Thoracic aorta (tissue), 2 donors: ENCODE data around the gene RBM47. TPM values are rescaled to one million over a fixed set of nuclear protein-coding genes. Genes with fewer than 3 reads are reported as not detected.

ENCODE experiments used
- ATAC-seq: fragments of 150-250 bp; one replicate; pipeline ENCODE4 v1.8.0; 2017; ENCODE audit warnings: low read depth; ENCODE audit not compliant: insufficient number of reproducible peaks, low FRiP score
- DNase-seq: peaks from one replicate; pipeline ENCODE4 v3.0.0-alpha.2; 2020; ENCODE audit warnings: low spot score
- H3K27ac ChIP-seq, 2 donors: fragments of 200-600 bp; sonication (generic); 1 replicate in 1 of 2; 2 replicates in 1 of 2; pipeline ENCODE4 v1.5.1; 2016; ENCODE audit warnings: mild to moderate bottlenecking in 2 of 2, moderate library complexity in 2 of 2
- H3K27me3 ChIP-seq: fragments of 200-600 bp; sonication (generic); replicated peaks from 2 replicates; pipeline ENCODE4 v1.6.0; 2016; ENCODE audit warnings: mild to moderate bottlenecking; ENCODE audit not compliant: insufficient read depth
- H3K36me3 ChIP-seq: fragments of 200-600 bp; sonication (generic); one replicate; pipeline ENCODE4 v1.5.1; 2016
- H3K4me1 ChIP-seq, 2 donors: fragments of 200-600 bp; sonication (generic); 1 replicate in 1 of 2; 2 replicates in 1 of 2; pipeline versions ENCODE4 v1.5.1 to v1.6.0; 2016; ENCODE audit warnings: low read depth in 2 of 2, mild to moderate bottlenecking in 1 of 2; ENCODE audit not compliant: control insufficient read depth in 1 of 2
- H3K4me3 ChIP-seq: fragments of 200-600 bp; sonication (generic); 2 replicates; pipeline ENCODE4 v1.5.1; 2016; ENCODE audit warnings: mild to moderate bottlenecking
- H3K9me3 ChIP-seq: fragments of 200-600 bp; sonication (generic); 2 replicates; pipeline ENCODE4 v1.5.1; 2016
- total RNA-seq, 2 donors: library from RNA; depleted of rRNA; stranded (reverse); fragments of >200 nt; gene quantifications; one replicate each; pipeline versions ENCODE4 v1.1.0 to v1.2.3, GENCODE V29; 2016
- TF ChIP-seq, protein P1 (sequence below): fragments of 200-600 bp; sonication (generic); IDR thresholded peaks from one replicate; pipeline ENCODE4 v1.5.1; 2019; ENCODE audit warnings: antibody characterized with exemption

Gene RBM47
- total RNA-seq, 2 donors from 2014 or later = 31.5 to 56.7 TPM

DNA sequence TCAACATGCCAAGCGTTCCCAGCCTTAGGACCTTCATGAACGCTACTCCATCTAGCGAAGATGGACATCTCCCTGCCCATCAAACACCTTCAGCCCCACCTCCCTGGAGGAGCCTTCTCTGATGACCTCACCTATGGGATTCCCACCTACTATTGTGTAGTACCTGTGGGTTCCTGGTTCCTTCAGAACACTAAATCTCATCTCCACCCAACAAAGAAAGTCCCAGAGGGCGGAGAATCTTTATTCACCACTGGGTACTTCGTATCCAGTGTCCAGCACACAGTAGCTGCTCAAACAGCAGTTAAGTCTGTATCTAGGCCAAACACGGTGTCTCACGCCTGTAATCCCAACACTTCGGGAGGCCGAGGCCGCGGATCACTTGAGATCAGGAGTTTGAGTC, 10.1 kb downstream of the RBM47 start:
- Histone ChIP-seq H3K36me3 (no peaks in the 10 kb centered on the region), H3K27ac (no peak overlapping the region), H3K27me3 (no peaks in the 10 kb centered on the region), H3K9me3 (no peaks in the 10 kb centered on the region), H3K4me1 (no peaks in the 10 kb centered on the region), H3K4me3 (no peak overlapping the region)
- TF ChIP-seq, protein P1, sequence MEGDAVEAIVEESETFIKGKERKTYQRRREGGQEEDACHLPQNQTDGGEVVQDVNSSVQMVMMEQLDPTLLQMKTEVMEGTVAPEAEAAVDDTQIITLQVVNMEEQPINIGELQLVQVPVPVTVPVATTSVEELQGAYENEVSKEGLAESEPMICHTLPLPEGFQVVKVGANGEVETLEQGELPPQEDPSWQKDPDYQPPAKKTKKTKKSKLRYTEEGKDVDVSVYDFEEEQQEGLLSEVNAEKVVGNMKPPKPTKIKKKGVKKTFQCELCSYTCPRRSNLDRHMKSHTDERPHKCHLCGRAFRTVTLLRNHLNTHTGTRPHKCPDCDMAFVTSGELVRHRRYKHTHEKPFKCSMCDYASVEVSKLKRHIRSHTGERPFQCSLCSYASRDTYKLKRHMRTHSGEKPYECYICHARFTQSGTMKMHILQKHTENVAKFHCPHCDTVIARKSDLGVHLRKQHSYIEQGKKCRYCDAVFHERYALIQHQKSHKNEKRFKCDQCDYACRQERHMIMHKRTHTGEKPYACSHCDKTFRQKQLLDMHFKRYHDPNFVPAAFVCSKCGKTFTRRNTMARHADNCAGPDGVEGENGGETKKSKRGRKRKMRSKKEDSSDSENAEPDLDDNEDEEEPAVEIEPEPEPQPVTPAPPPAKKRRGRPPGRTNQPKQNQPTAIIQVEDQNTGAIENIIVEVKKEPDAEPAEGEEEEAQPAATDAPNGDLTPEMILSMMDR = no peak
- ATAC-seq (no peak), DNase-seq (no peak)

DNA sequence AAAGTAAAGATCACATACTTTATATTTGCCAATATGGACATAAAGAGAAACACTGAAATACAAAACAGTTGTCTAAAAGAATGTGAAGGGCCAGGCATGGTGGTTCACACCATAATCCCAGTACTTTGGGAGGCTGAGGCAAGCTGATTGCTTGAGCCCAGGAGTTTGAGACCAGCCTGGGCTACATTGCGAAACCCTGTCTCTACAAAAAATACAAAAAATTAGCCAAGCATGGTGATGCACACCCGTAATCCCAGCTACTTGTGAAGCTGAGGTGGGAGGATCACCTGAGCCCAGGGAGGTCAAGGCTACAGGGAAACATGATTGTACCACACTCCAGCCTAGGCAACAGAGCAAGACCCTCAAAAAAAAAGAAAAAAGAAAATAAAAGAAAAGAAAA, 11.8 kb downstream of the RBM47 start:
- no peak overlapping the region for H3K27ac ChIP-seq
- ATAC-seq = no peak

DNA sequence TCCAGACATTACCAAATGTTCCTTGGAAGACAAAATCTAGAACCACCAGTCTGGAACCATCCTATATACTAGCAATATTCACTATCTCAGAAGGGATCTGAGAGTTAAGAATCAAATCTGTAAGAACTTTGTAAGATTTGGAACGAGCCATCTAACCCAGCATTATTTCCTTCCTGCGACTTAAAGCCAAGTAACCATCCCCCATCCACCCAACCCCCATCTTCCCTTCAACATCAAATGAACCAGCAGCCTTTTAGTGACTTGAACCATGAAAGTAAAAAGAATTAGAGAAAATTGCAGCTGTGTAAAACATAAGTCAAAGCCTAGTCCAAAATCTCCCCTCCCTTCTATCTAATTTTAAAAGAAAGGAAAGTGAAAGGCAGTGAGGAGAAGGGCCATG, 15.6 kb downstream of the RBM47 start:
- DNase-seq = no peak
- Histone ChIP-seq H3K4me3 (no peak overlapping the region), H3K27ac (no peak overlapping the region), H3K9me3 (no peaks in the 10 kb centered on the region), H3K36me3 (no peaks in the 10 kb centered on the region), H3K4me1 (no peaks in the 10 kb centered on the region), H3K27me3 (no peaks in the 10 kb centered on the region)
- TF ChIP-seq, protein P1 = no peak
- ATAC-seq = no peak

More for the DNA sequence above, 11.8 kb downstream of the RBM47 start:
- TF ChIP-seq, protein P1 = no peak
- H3K4me1 ChIP-seq = no peaks in the 10 kb centered on the region
- no peak for DNase-seq
- H3K36me3 ChIP-seq = no peaks in the 10 kb centered on the region
- H3K4me3 ChIP-seq = no peak overlapping the region
- H3K9me3 ChIP-seq = no peaks in the 10 kb centered on the region
- no peaks in the 10 kb centered on the region for H3K27me3 ChIP-seq

DNA sequence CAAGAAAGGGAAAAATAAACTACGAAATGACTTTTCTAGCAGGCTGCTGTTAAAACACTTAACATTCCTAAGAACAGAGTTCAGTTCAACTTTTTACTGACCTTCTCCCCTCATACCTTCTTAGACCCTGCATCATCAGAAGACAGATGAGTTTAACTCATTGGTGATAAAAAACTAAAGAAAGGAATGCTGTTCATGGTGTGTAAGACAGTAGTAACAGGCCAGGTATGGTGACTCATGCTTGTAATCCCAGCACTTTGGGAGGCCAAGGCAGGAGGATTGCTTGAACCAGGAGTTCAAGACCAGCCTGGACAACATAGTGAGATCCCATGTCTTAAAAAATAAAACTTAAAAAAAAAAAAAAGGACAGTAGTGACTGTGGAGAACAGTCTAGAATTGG, 16.2 kb downstream of the RBM47 start:
- TF ChIP-seq, protein P1 = no peak
- H3K27ac ChIP-seq = no peak overlapping the region
- no peak for DNase-seq
- no peaks in the 10 kb centered on the region for H3K36me3 ChIP-seq
- no peaks in the 10 kb centered on the region for H3K9me3 ChIP-seq
- no peaks in the 10 kb centered on the region for H3K4me1 ChIP-seq
- H3K27me3 ChIP-seq = no peaks in the 10 kb centered on the region
- no peak for ATAC-seq
- H3K4me3 ChIP-seq = no peak overlapping the region

DNA sequence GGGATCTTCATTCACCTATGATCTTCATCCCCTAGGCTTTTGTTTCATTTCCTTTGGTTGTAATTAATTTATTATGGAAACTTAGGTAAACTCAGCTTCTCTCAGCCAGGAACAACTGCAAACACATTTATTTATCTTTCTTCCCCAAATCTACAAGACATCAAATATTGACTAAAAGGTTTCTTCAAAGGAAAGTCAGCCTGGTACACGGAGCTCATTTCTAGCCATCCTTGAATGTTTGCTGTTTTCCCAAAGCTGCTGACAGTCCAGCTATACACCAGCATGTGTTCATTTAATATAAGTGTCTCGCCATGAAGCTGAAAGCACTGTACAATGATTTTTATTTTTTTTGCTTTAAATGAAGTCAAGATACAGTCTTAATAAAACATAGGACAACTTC, 16.8 kb downstream of the RBM47 start:
- H3K36me3 ChIP-seq = no peaks in the 10 kb centered on the region
- no peak for ATAC-seq
- H3K27ac ChIP-seq = no peak overlapping the region
- TF ChIP-seq, protein P1 = no peak
- no peak overlapping the region for H3K4me3 ChIP-seq
- H3K27me3 ChIP-seq = no peaks in the 10 kb centered on the region
- no peaks in the 10 kb centered on the region for H3K4me1 ChIP-seq
- no peak for DNase-seq
- H3K9me3 ChIP-seq = no peaks in the 10 kb centered on the region
